Neural cell (in vitro differentiated cells): ENCODE data around the gene POLE. TPM values are rescaled to one million over a fixed set of nuclear protein-coding genes. Genes with fewer than 3 reads are reported as not detected.

Experiments used
- H2AFZ ChIP-seq: fragments of 200-600, 300-800 bp; sonication (generic), shearing (Covaris generic); 2 replicates; pipeline ENCODE4 v1.6.0; 2014; ENCODE audit warnings: low read depth, mild to moderate bottlenecking, antibody characterized with exemption, low read length, moderate library complexity
- H3F3A ChIP-seq: fragments of 200-600 bp; shearing (Covaris generic); 2 replicates; pipeline ENCODE4 v1.6.1; 2016; ENCODE audit warnings: mild to moderate bottlenecking, moderate library complexity, mixed read lengths, antibody characterized with exemption, low read length; ENCODE audit not compliant: insufficient read depth, poor library complexity, severe bottlenecking
- H3K27ac ChIP-seq: fragments of 200-600, 300-800 bp; sonication (generic), shearing (Covaris generic); 2 replicates; pipeline ENCODE4 v1.5.1; 2014; ENCODE audit warnings: mild to moderate bottlenecking, low read length, moderate library complexity
- H3K27me3 ChIP-seq: fragments of 300-800, 200-600 bp; sonication (generic), shearing (Covaris generic); 2 replicates; pipeline ENCODE4 v1.6.0; 2014; ENCODE audit warnings: mild to moderate bottlenecking, low read depth, low read length, moderate library complexity; ENCODE audit not compliant: insufficient read depth
- H3K36me3 ChIP-seq: fragments of 300-800, 200-600 bp; sonication (generic), shearing (Covaris generic); 2 replicates; pipeline ENCODE4 v1.5.1; 2014; ENCODE audit warnings: mild to moderate bottlenecking, antibody characterized with exemption, low read length, moderate library complexity; ENCODE audit not compliant: insufficient read depth
- H3K4me2 ChIP-seq: fragments of 300-800, 200-600 bp; sonication (generic), shearing (Covaris generic); 2 replicates; pipeline ENCODE4 v1.6.0; 2014; ENCODE audit warnings: mild to moderate bottlenecking, low read length
- H3K4me3 ChIP-seq: fragments of 300-800, 200-600 bp; sonication (generic), shearing (Covaris generic); 2 replicates; pipeline ENCODE4 v1.5.1; 2014; ENCODE audit warnings: mild to moderate bottlenecking, low read length, moderate library complexity
- H3K79me2 ChIP-seq: fragments of 200-600 bp; shearing (Covaris generic); replicated peaks from 2 replicates; pipeline ENCODE4 v1.6.0; 2014; ENCODE audit warnings: mild to moderate bottlenecking, low read length, moderate library complexity; ENCODE audit not compliant: insufficient read depth
- H3K9ac ChIP-seq: fragments of 300-800, 200-600 bp; sonication (generic), shearing (Covaris generic); 2 replicates; pipeline ENCODE4 v1.6.1; 2016; ENCODE audit warnings: mild to moderate bottlenecking, low read length, mixed read lengths
- H3K9me2 ChIP-seq: fragments of 200-600 bp; shearing (Covaris generic); 2 replicates; pipeline ENCODE4 v1.6.1; 2016; ENCODE audit warnings: mild to moderate bottlenecking, low read length, mixed read lengths; ENCODE audit not compliant: insufficient read depth
- H3K9me3 ChIP-seq: fragments of 200-600, 300-800 bp; sonication (generic), shearing (Covaris generic); 2 replicates; pipeline ENCODE4 v1.6.1; 2016; ENCODE audit warnings: mild to moderate bottlenecking, mixed run types, low read length, moderate library complexity, mixed read lengths
- H4K20me1 ChIP-seq: fragments of 200-600 bp; shearing (Covaris generic); 2 replicates; pipeline ENCODE4 v1.6.1; 2016; ENCODE audit warnings: mild to moderate bottlenecking, mixed run types; ENCODE audit not compliant: insufficient read depth
- CTCF ChIP-seq: fragments of 450-650 bp; IDR thresholded peaks from 2 replicates; pipeline ENCODE4 v1.5.1; 2014; ENCODE audit warnings: antibody characterized with exemption, mild to moderate bottlenecking, moderate library complexity; ENCODE audit not compliant: poor library complexity, severe bottlenecking
- EP300 ChIP-seq: fragments of 450-650 bp; conservative IDR thresholded peaks from 2 replicates; pipeline ENCODE4 v1.6.1; 2014; ENCODE audit warnings: antibody characterized with exemption, mild to moderate bottlenecking, moderate library complexity; ENCODE audit not compliant: poor library complexity, severe bottlenecking
- EZH2 ChIP-seq: fragments of 200-600, 300-800 bp; shearing (Covaris generic), sonication (generic); IDR thresholded peaks from 2 replicates; pipeline ENCODE4 v1.6.1; 2014; ENCODE audit warnings: antibody characterized with exemption, low read length, borderline replicate concordance, mild to moderate bottlenecking; ENCODE audit not compliant: insufficient read depth, poor library complexity, severe bottlenecking
- MXI1 ChIP-seq: fragments of 450-650 bp; conservative IDR thresholded peaks from 2 replicates; pipeline ENCODE4 v1.6.1; 2014; ENCODE audit warnings: antibody characterized with exemption, mild to moderate bottlenecking; ENCODE audit not compliant: poor library complexity, severe bottlenecking
- POLR2AphosphoS5 ChIP-seq: IDR thresholded peaks from 2 replicates; pipeline ENCODE4 v1.6.1; 2012
- RAD21 ChIP-seq: fragments of 450-650 bp; conservative IDR thresholded peaks from 2 replicates; pipeline ENCODE4 v1.6.1; 2014; ENCODE audit warnings: antibody characterized with exemption, mild to moderate bottlenecking, moderate library complexity
- REST ChIP-seq: IDR thresholded peaks from 2 replicates; pipeline ENCODE4 v1.6.1; 2012; ENCODE audit warnings: borderline replicate concordance
- SMC3 ChIP-seq: fragments of 450-650 bp; conservative IDR thresholded peaks from 2 replicates; pipeline ENCODE4 v1.6.1; 2014; ENCODE audit warnings: antibody characterized with exemption, mild to moderate bottlenecking, moderate library complexity; ENCODE audit not compliant: poor library complexity
- TAF1 ChIP-seq: IDR thresholded peaks from 2 replicates; pipeline ENCODE4 v1.6.1; 2012; ENCODE audit warnings: low read depth
- polyA plus RNA-seq: library from polyadenylated mRNA; depleted of rRNA; stranded (reverse); fragments of >200 nt; gene quantifications from 2 replicates; pipeline ENCODE4 v1.2.3, GENCODE V29; 2014

The POLE gene
- polyA plus RNA-seq, 1 donor from 2014 or later, result 8.5 TPM

GRCh38 chr12:132665149-132665491, 22.0 kb downstream of the POLE start:
- Histone ChIP-seq H3K27me3 (no peaks in the 10 kb centered on the region), H3K4me2 (no peak overlapping the region), H3K27ac (no peak overlapping the region), H3K36me3 (no peaks in the 10 kb centered on the region), H3K79me2 (no peaks in the 10 kb centered on the region), H3K9ac (no peak overlapping the region), H3F3A (no peaks in the 10 kb centered on the region), H3K9me2 (no peaks in the 10 kb centered on the region), H3K9me3 (no peaks in the 10 kb centered on the region), H3K4me3 (no peak overlapping the region), H2AFZ (no peak overlapping the region), H4K20me1 (no peaks in the 10 kb centered on the region)
- TF ChIP-seq TAF1 (no peak), CTCF (no peak)

GRCh38 chr12:132664206-132665148, 22.7 kb downstream of the POLE start:
- Histone ChIP-seq H3K9me2 (no peaks in the 10 kb centered on the region), H3K36me3 (no peaks in the 10 kb centered on the region), H3K9ac (no peak overlapping the region), H3K9me3 (no peaks in the 10 kb centered on the region), H3K27me3 (no peaks in the 10 kb centered on the region), H3K4me2 (no peak overlapping the region), H3K79me2 (no peaks in the 10 kb centered on the region), H3K27ac (no peak overlapping the region), H2AFZ (no peak overlapping the region), H3F3A (no peaks in the 10 kb centered on the region), H3K4me3 (no peak overlapping the region), H4K20me1 (no peaks in the 10 kb centered on the region)
- TF ChIP-seq SMC3 (no peak), MXI1 (no peak), EZH2 (no peak), CTCF (no peak)

DNA sequence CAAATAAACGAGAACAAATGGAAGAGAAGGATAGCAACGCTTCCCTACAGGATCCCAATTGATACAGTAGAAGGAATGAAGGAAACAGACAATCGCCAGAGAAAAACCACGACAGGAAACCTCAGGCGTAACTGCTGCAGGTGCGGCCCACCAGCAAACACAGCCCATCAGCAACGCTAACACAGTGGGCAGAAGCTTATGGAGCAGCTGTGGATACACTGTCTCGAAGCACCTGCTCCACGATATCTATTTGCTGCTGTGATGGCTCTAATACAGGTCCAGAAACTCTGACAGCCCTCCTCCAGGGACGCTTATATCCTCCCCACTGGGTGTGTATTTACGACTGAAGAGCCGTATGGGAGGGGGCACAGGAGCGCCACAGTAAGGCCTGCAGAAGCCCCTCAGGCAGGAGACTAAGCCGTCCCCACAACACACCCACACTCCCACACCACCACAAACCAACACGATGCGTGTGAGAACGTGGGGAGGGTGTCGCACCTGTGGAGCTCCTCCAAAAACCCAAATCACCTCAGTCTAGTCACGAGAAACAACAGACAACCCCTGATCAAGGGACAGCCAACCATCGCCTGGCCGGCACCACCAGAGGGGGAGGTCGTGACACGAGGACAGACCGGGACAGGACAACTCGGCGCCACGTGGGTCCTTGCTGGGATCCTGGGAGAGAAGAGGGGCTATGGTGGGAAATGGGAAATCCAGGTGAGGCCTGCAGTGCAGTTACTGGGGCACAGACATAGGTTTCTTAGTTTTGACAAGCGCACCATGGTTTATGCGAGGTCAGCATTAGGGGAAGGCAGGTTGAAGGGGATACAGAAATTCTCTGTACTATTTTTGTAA, 24.0 kb downstream of the POLE start:
- Histone ChIP-seq H3K9ac (no peak overlapping the region), H2AFZ (no peak overlapping the region), H3K27me3 (no peaks in the 10 kb centered on the region), H3K4me3 (no peak overlapping the region), H3F3A (no peaks in the 10 kb centered on the region), H3K4me2 (no peak overlapping the region), H4K20me1 (no peaks in the 10 kb centered on the region), H3K27ac (no peak overlapping the region), H3K36me3 (no peaks in the 10 kb centered on the region), H3K9me3 (no peaks in the 10 kb centered on the region), H3K79me2 (no peaks in the 10 kb centered on the region), H3K9me2 (no peaks in the 10 kb centered on the region)
- TF ChIP-seq RAD21 (no peak), EP300 (no peak), REST (no peak), POLR2AphosphoS5 (no peak), TAF1 (no peak), CTCF (no peak), MXI1 (no peak), SMC3 (no peak)
